WERI-Rb-1 (cell line): ENCODE results near the gene BRI3BP.

Experiments
- DNase-seq: peaks from one replicate; pipeline ENCODE4 v3.0.0-alpha.2; 2020
- H3K27ac ChIP-seq: fragments of 250-450 bp; sonication (Bioruptor Pico); 2 replicates; pipeline ENCODE4 v1.5.1; 2020; ENCODE audit warnings: mild to moderate bottlenecking, moderate library complexity
- H3K27me3 ChIP-seq: fragments of 250-450 bp; sonication (Bioruptor Pico); 2 replicates; pipeline ENCODE4 v1.5.1; 2021; ENCODE audit warnings: mild to moderate bottlenecking, low read depth, moderate library complexity; ENCODE audit not compliant: insufficient read depth, severe bottlenecking
- H3K36me3 ChIP-seq: fragments of 250-450 bp; sonication (Bioruptor Pico); 2 replicates; pipeline ENCODE4 v1.5.1; 2020; ENCODE audit warnings: mild to moderate bottlenecking, moderate library complexity
- H3K4me3 ChIP-seq: 2 replicates; pipeline ENCODE4 v1.5.1; 2011; ENCODE audit warnings: low read depth, mild to moderate bottlenecking, control low read depth, low read length
- H3K9me3 ChIP-seq: fragments of 250-450 bp; sonication (Bioruptor Pico); 2 replicates; pipeline ENCODE4 v1.5.1; 2021; ENCODE audit warnings: mild to moderate bottlenecking, moderate library complexity; ENCODE audit not compliant: severe bottlenecking
- CTCF ChIP-seq: IDR thresholded peaks from 2 replicates; pipeline ENCODE4 v1.5.1; 2011; ENCODE audit warnings: low read depth, mild to moderate bottlenecking, control low read depth, inconsistent platforms, low read length

BRI3BP gene

GRCh38 chr12:125015680-125016310, 22.4 kb downstream of the BRI3BP start:
- H3K27me3 ChIP-seq, result no peaks in the 10 kb centered on the region
- H3K9me3 ChIP-seq, result no peaks in the 10 kb centered on the region
- peak; percentile 41 for DNase-seq
- H3K36me3 ChIP-seq, result peaks cover 63% of the 10 kb centered on the region
- H3K4me3 ChIP-seq, result no peak overlapping the region
- H3K27ac ChIP-seq, result no peak overlapping the region
- no peak for TF ChIP-seq CTCF

- Histone ChIP-seq H3K27ac (no peak overlapping the region), H3K36me3 (peaks cover 65% of the 10 kb centered on the region), H3K4me3 (no peak overlapping the region), H3K9me3 (no peaks in the 10 kb centered on the region), H3K27me3 (no peaks in the 10 kb centered on the region)
- TF ChIP-seq CTCF, result no peak
- DNase-seq, result no peak
These were observed 24.4 kb downstream of the BRI3BP start for GRCh38 chr12:125017801-125018200.

GRCh38 chr12:125018356-125018755, 24.9 kb downstream of the BRI3BP start:
- H3K4me3 ChIP-seq, result no peak overlapping the region
- no peaks in the 10 kb centered on the region for H3K9me3 ChIP-seq
- no peak for TF ChIP-seq CTCF
- DNase-seq, result no peak
- peaks cover 65% of the 10 kb centered on the region for H3K36me3 ChIP-seq
- H3K27me3 ChIP-seq, result no peaks in the 10 kb centered on the region
- H3K27ac ChIP-seq, result no peak overlapping the region

GRCh38 chr12:125021096-125021495, 27.7 kb downstream of the BRI3BP start:
- Histone ChIP-seq H3K4me3 (no peak overlapping the region), H3K9me3 (no peaks in the 10 kb centered on the region), H3K27me3 (no peaks in the 10 kb centered on the region), H3K36me3 (peaks cover 58% of the 10 kb centered on the region), H3K27ac (no peak overlapping the region)
- no peak for TF ChIP-seq CTCF
- no peak for DNase-seq

GRCh38 chr12:125021771-125022170, 28.3 kb downstream of the BRI3BP start:
- Histone ChIP-seq H3K27me3 (no peaks in the 10 kb centered on the region), H3K36me3 (peaks cover 58% of the 10 kb centered on the region), H3K9me3 (no peaks in the 10 kb centered on the region), H3K27ac (no peak overlapping the region), H3K4me3 (no peak overlapping the region)
- DNase-seq, result no peak
- no peak for TF ChIP-seq CTCF

GRCh38 chr12:125023065-125023464, 29.6 kb downstream of the BRI3BP start:
- DNase-seq, result no peak
- Histone ChIP-seq H3K27me3 (no peaks in the 10 kb centered on the region), H3K36me3 (peaks cover 55% of the 10 kb centered on the region), H3K9me3 (no peaks in the 10 kb centered on the region), H3K27ac (no peak overlapping the region), H3K4me3 (no peak overlapping the region)
- no peak for TF ChIP-seq CTCF
